H1 (cell line): ENCODE results near the gene CFH. TPM values are rescaled to one million over a fixed set of nuclear protein-coding genes. Genes with fewer than 3 reads are reported as not detected.

Experiments used
- ASH2L ChIP-seq: fragments of 200-600, 300-600 bp; sonication (generic); IDR thresholded peaks from one replicate; pipeline ENCODE4 v1.7.1; 2017; ENCODE audit warnings: low read length
- CBX5 ChIP-seq: fragments of 300-800, 300-1000 bp; sonication (generic); IDR thresholded peaks from 2 replicates; pipeline ENCODE4 v1.7.1; 2016; ENCODE audit warnings: antibody characterized with exemption, low read length, low read depth
- CHD7 ChIP-seq: fragments of 300-600 bp; sonication (generic); IDR thresholded peaks from 2 replicates; pipeline ENCODE4 v1.7.1; 2012; ENCODE audit warnings: low read length, moderate library complexity, mild to moderate bottlenecking, inconsistent platforms; ENCODE audit not compliant: insufficient replicate concordance
- JUND ChIP-seq: IDR thresholded peaks from 2 replicates; pipeline ENCODE4 v1.6.1; 2011; ENCODE audit warnings: mild to moderate bottlenecking, improper control_type of control experiment, low read length
- KDM1A ChIP-seq: fragments of 200-600, 300-600 bp; sonication (generic); IDR thresholded peaks from 2 replicates; pipeline ENCODE4 v1.7.1; 2016; ENCODE audit warnings: mild to moderate bottlenecking, low read length, borderline replicate concordance
- NRF1 ChIP-seq: IDR thresholded peaks from 2 replicates; pipeline ENCODE4 v1.6.1; 2011; ENCODE audit warnings: mild to moderate bottlenecking, low read depth, low read length, improper control_type of control experiment
- POLR2AphosphoS5 ChIP-seq: IDR thresholded peaks from 2 replicates; pipeline ENCODE4 v1.6.1; 2011; ENCODE audit warnings: low read depth, low read length
- SP2 ChIP-seq: IDR thresholded peaks from 2 replicates; pipeline ENCODE4 v1.6.1; 2012; ENCODE audit warnings: mild to moderate bottlenecking, low read length, inconsistent platforms
- TAF7 ChIP-seq: optimal IDR thresholded peaks from 2 replicates; pipeline ENCODE3; 2011; ENCODE audit warnings: low read depth, mild to moderate bottlenecking, inconsistent platforms, low read length, moderate library complexity, borderline replicate concordance
- polyA plus RNA-seq, 7 experiments: library from polyadenylated mRNA; depleted of rRNA in 3 of 7; stranded (reverse) in 5 of 7; unstranded in 2 of 7; fragments of >200 nt in 5 of 7; fragments of 200-250 nt in 2 of 7; gene quantifications; 1 replicate in 5 of 7; 2 replicates in 1 of 7; 4 replicates in 1 of 7; pipeline versions ENCODE4 v1.2.1 to v1.2.3, GENCODE V29; 2011 to 2013; ENCODE audit warnings: missing spikeins in 2 of 7, mixed read lengths in 2 of 7
- total RNA-seq: library from RNA; stranded (reverse); fragmentation: NEBNext Ultra II Directional; extraction: Animal tissue kit (Norgen Biotek cat#: 25700); gene quantifications from 2 replicates; pipeline ENCODE4 v1.2.1, GENCODE V29; 2021

Gene CFH
- total and polyA plus RNA-seq, 2 of the 8 experiments (the other 6 are each of a cell fraction or from before 2014, with no cell fraction given), result not detected

- TF ChIP-seq CHD7 (no peak), JUND (no peak), KDM1A (no peak), POLR2AphosphoS5 (no peak), NRF1 (no peak), SP2 (no peak), ASH2L (no peak), CBX5 (no peak), TAF7 (no peak)
- TF ChIP-seq, all 59 proteins: peak for 0
Observed at GRCh38 chr1:196774175-196774574, 122.3 kb downstream of the CFH start (continued).
